Eye (tissue), 1 donor: Measurements from ENCODE around the gene PTPRK.
"Not testable (repeated sequence)": the region's sequence is repeated elsewhere in the genome, so short reads cannot be mapped to it uniquely, and the experiment has no call there.

Source experiments
- DNase-seq: peaks from one replicate; pipeline ENCODE4 v3.0.0-alpha.2; 2015

Gene PTPRK

GRCh38 chr6:127945434-127946097 is 574.8 kb downstream of the PTPRK start:
- DNase-seq = no peak

GRCh38 chr6:127941228-127941627 is 579.2 kb downstream of the PTPRK start:
- DNase-seq = no peak

GRCh38 chr6:127939442-127940066 is 580.8 kb downstream of the PTPRK start:
- DNase-seq = peak; percentile 10

- no peak for DNase-seq
These were observed 581.7 kb downstream of the PTPRK start for GRCh38 chr6:127938701-127939100.

- no peak for DNase-seq
These were observed 582.7 kb downstream of the PTPRK start for GRCh38 chr6:127937747-127938146.

GRCh38 chr6:127937102-127937501 is 583.3 kb downstream of the PTPRK start:
- DNase-seq = no peak

GRCh38 chr6:127934956-127935355 is 585.4 kb downstream of the PTPRK start:
- DNase-seq = no peak

- no peak for DNase-seq
These were observed 586.3 kb downstream of the PTPRK start for GRCh38 chr6:127933852-127934840.

- no peak for DNase-seq
These were observed 587.3 kb downstream of the PTPRK start for GRCh38 chr6:127933137-127933536.

- no peak for DNase-seq
These were observed 587.7 kb downstream of the PTPRK start for GRCh38 chr6:127932708-127933107.

GRCh38 chr6:127926441-127926840 is 594.0 kb downstream of the PTPRK start:
- DNase-seq = not testable (repeated sequence)

- no peak for DNase-seq
These were observed 596.0 kb downstream of the PTPRK start for GRCh38 chr6:127924440-127924839.

- DNase-seq = no peak
These were observed 596.4 kb downstream of the PTPRK start for GRCh38 chr6:127924031-127924430.

- DNase-seq = no peak
These were observed 597.3 kb downstream of the PTPRK start for GRCh38 chr6:127923135-127923534.

GRCh38 chr6:127921982-127922381 is 598.4 kb downstream of the PTPRK start:
- DNase-seq = no peak

GRCh38 chr6:127920804-127921203 is 599.6 kb downstream of the PTPRK start:
- no peak for DNase-seq
